Thyroid gland (tissue), 4 donors: Measurements from ENCODE around the gene FBP2.

Source experiments
- POLR2A ChIP-seq, 2 donors: fragments of 450-650 bp; IDR thresholded peaks; one replicate each; pipeline ENCODE4 v1.6.1; 2017; ENCODE audit warnings: antibody characterized with exemption in 2 of 2, mild to moderate bottlenecking in 2 of 2, moderate library complexity in 1 of 2
- TF ChIP-seq, protein P1 (sequence below), 6 experiments: fragments of 200-600 bp in 3 of 6; fragments of 450-650 bp in 3 of 6; sonication (generic) in 3 of 6; IDR thresholded peaks; one replicate each; pipeline ENCODE4 v1.5.1; 2016 to 2019; ENCODE audit warnings: antibody characterized with exemption in 6 of 6, mild to moderate bottlenecking in 2 of 6, inconsistent platforms in 1 of 6, moderate library complexity in 1 of 6

DNA sequence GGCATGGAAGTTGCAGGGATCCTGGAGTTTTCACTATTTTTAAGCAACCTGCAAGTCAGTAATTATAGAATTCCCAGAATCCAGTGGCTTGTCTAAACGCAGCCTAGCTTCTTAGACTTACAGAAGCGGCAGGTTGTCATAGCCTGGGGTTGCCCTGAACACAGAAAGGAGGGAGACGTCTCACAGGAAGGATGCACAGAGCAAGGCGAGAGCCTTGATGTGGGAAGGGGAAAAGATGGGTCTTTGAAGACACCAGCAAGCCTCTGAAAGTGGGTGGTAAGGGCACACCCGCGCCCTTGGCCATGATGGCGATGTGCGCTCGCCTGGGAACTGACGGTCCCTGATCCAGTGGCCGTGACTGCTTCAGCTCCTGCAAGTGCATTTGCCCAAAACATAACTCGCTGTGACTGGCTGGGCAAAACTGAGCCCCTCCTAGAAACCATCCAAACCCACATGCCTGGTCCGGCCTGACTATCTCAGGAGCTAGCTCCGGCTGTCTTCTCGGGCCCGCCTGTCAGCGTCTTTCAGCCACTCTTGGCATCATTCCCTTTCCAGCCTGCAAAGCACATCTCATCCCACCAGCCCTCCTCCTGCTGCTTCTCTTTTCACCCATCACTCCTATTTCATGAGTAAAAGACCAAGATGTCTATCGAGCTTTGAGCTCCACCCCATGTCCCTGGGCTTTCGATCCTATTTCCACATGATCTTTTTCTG lies 28.6 kb upstream of the FBP2 start:
- TF ChIP-seq, protein P1, sequence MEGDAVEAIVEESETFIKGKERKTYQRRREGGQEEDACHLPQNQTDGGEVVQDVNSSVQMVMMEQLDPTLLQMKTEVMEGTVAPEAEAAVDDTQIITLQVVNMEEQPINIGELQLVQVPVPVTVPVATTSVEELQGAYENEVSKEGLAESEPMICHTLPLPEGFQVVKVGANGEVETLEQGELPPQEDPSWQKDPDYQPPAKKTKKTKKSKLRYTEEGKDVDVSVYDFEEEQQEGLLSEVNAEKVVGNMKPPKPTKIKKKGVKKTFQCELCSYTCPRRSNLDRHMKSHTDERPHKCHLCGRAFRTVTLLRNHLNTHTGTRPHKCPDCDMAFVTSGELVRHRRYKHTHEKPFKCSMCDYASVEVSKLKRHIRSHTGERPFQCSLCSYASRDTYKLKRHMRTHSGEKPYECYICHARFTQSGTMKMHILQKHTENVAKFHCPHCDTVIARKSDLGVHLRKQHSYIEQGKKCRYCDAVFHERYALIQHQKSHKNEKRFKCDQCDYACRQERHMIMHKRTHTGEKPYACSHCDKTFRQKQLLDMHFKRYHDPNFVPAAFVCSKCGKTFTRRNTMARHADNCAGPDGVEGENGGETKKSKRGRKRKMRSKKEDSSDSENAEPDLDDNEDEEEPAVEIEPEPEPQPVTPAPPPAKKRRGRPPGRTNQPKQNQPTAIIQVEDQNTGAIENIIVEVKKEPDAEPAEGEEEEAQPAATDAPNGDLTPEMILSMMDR (IDR thresholded peaks at IDR 0.05) = no peak
- no peak for TF ChIP-seq POLR2A (IDR thresholded peaks at IDR 0.05)
